Measurements from ENCODE around the gene SPRYD7.

SPRYD7 gene

DNA sequence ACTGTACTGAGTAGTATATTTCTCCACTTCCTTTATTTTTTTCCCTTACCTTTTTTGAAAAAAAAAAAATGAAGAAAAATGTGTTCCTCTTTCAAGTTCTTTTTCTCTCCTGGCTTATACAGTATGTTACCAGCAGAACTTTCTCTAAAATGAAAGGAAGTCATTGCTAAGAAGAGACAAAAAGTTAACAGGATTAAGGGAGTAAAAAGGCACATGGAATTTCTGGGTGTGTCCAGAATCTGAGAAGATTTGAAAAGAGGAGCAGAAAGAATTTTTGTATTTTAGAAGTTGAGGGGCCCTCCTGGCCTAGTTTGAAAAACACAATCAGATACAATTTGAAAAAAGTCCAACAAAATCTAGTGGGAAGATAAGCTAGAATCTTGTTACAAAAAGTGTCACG lies 39.7 kb upstream of the SPRYD7 start:
- DNase-seq (ENCODE audit: low spot score) = no peak
- in situ Hi-C loops (cut with MboI; ENCODE audit: low sequenced_read_pairs, unreplicated experiment) = loop anchor here (10.0 to 25.0 kb wide), 3 partner anchors 549 to 1086 kb away; no protein-coding TSS in a partner anchor
- TF ChIP-seq, protein P1, sequence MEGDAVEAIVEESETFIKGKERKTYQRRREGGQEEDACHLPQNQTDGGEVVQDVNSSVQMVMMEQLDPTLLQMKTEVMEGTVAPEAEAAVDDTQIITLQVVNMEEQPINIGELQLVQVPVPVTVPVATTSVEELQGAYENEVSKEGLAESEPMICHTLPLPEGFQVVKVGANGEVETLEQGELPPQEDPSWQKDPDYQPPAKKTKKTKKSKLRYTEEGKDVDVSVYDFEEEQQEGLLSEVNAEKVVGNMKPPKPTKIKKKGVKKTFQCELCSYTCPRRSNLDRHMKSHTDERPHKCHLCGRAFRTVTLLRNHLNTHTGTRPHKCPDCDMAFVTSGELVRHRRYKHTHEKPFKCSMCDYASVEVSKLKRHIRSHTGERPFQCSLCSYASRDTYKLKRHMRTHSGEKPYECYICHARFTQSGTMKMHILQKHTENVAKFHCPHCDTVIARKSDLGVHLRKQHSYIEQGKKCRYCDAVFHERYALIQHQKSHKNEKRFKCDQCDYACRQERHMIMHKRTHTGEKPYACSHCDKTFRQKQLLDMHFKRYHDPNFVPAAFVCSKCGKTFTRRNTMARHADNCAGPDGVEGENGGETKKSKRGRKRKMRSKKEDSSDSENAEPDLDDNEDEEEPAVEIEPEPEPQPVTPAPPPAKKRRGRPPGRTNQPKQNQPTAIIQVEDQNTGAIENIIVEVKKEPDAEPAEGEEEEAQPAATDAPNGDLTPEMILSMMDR (IDR thresholded peaks at IDR 0.05; ENCODE audit: borderline replicate concordance, control extremely low read depth, extremely low read depth, insufficient read depth, missing control alignments) = no peak

DNA sequence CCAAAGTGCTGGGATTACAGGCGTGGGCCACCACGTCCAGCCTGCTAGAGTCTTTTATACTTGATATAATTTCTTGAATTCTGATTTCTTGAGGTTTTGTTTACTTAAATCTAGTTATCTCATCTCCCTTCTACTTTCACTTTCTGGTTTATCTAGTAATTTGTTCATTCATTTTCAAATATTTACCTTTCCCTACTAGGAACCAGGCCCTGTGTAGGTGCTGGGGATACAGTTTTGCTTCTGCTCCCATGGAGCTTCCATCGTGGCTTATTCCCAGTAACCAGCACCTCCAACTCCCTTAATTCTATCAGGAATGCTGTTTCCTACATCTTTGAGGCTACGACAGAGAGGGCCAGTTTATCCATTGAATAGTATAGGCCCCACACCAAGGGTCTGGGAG lies 36.6 kb upstream of the SPRYD7 start:
- TF ChIP-seq, protein P1 (IDR thresholded peaks at IDR 0.05; ENCODE audit: borderline replicate concordance, control extremely low read depth, extremely low read depth, insufficient read depth, missing control alignments) = no peak
- in situ Hi-C loops (cut with MboI; ENCODE audit: low sequenced_read_pairs, unreplicated experiment) = loop anchor here (10.0 kb wide), 2 partner anchors 552 to 832 kb away; no protein-coding TSS in a partner anchor
- DNase-seq (ENCODE audit: low spot score) = no peak

DNA sequence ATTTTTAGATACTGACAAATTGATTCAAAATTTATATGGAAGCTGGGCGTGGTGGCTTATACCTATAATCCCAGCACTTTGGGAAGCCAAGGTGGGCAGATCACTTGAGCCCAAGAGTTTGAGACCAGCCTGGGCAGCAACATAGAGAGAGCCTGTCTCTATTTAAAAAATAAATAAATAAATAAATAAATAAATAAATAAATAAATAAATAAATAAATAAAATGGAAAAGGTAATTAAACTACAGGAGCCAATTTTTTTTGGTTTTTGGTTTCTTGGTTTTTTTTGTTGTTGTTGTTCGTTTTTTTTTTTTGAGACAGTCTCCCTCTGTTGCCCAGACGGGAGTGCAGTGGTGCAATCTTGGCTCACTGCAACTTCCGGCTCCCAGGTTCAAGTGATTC lies 31.3 kb upstream of the SPRYD7 start:
- no peak for DNase-seq (ENCODE audit: low spot score)
- TF ChIP-seq, protein P1 (IDR thresholded peaks at IDR 0.05; ENCODE audit: borderline replicate concordance, control extremely low read depth, extremely low read depth, insufficient read depth, missing control alignments) = no peak
- in situ Hi-C loops (cut with MboI; ENCODE audit: low sequenced_read_pairs, unreplicated experiment) = no loop called here

DNA sequence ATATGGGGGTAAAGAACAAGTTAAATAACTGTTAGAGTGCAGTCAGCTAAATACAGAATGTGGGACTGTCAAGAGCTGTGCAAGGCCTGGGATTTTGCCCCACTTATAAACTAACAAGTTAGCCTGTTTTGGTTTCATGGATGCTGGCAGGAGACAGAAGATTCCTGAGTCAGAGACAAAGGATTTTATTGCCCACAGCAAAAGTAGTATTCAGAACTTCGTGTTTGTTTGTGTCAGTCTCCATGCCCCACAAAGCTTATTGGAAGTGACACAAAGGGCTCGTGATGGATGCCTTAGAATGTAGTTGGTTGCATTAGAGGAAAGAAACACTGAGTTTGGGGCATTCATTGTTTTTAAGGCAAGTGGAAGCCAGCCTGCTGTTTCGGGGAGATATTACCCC lies 22.2 kb upstream of the SPRYD7 start:
- in situ Hi-C loops (cut with MboI; ENCODE audit: low sequenced_read_pairs, unreplicated experiment) = no loop called here
- no peak for DNase-seq (ENCODE audit: low spot score)
- TF ChIP-seq, protein P1 (IDR thresholded peaks at IDR 0.05; ENCODE audit: borderline replicate concordance, control extremely low read depth, extremely low read depth, insufficient read depth, missing control alignments) = no peak

DNA sequence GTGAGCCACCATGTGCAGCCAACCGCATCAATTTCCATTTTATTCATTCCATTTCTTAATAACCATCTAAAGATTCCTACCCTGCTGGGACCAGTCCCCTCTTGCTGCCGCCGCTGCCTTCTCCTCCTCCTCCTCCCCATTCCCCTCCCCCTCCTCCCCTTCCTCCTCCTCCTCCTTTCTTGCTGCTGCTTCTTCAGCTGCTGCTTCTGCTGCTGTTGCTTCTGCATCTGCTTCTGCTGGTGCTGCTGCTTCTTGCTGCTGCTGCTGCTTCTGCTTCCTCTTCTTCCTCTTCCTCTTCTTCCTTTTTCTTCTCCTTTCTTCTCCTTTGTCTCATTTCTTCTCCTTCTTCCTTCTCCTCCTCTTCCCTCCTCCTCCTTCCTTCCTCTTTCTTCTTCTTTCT lies 20.0 kb upstream of the SPRYD7 start:
- TF ChIP-seq, protein P1 (IDR thresholded peaks at IDR 0.05; ENCODE audit: borderline replicate concordance, control extremely low read depth, extremely low read depth, insufficient read depth, missing control alignments) = no peak
- in situ Hi-C loops (cut with MboI; ENCODE audit: low sequenced_read_pairs, unreplicated experiment) = no loop called here
- no peak for DNase-seq (ENCODE audit: low spot score)

DNA sequence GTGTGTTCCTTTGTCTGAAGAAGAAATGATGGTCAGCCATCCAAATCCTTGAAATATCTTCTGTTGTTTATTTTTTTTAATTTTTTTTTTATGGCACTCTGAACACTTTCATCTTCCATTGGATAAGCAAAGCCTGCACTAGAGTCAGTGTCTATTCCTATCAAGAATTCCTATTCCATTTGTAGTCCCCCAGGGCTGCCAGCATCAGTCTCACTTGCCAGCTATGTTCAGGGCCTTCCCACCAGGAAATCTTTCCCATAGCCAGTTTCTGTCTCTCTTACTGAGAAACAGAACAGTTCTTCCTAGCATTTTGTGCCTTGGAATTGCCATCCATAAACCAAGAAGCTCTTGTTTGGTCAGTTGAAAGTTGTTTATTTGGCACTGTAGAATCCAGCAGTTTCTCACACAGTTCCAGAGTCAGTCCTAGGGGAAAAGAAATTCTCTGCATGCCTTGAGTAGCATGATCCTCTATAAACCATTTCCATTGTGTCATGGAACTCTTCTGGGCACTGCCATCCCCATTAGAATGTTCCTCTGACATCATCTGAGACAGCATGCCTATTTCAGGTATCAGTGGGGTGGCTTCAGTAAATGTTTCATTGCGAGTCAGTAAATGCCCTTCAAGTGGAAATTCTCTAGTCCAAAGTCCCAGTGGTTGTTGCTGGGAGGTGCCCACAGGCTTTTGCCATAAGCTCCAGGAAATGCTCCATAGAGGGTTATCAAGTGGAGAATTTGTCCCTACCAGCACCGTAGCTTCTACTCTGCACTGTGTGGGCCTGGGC lies 18.7 kb upstream of the SPRYD7 start:
- TF ChIP-seq, protein P1 (IDR thresholded peaks at IDR 0.05; ENCODE audit: borderline replicate concordance, control extremely low read depth, extremely low read depth, insufficient read depth, missing control alignments) = no peak
- in situ Hi-C loops (cut with MboI; ENCODE audit: low sequenced_read_pairs, unreplicated experiment) = no loop called here
- DNase-seq (ENCODE audit: low spot score) = no peak

Data from GM13976 (cell line).